ENCODE data around the gene PITPNM3. TPM values are rescaled to one million over a fixed set of nuclear protein-coding genes. Genes with fewer than 3 reads are reported as not detected.

Gene PITPNM3
- total RNA-seq, 2 experiments from 2014 or later, result 0.37 to 0.76 TPM

GRCh38 chr17:6455321-6455705 lies 101.0 kb downstream of the PITPNM3 start:
- no peak overlapping the region for H3K4me3 Mint-ChIP-seq
- DNase-seq, result no peak
- ATAC-seq, result peak; percentile 82

DNA sequence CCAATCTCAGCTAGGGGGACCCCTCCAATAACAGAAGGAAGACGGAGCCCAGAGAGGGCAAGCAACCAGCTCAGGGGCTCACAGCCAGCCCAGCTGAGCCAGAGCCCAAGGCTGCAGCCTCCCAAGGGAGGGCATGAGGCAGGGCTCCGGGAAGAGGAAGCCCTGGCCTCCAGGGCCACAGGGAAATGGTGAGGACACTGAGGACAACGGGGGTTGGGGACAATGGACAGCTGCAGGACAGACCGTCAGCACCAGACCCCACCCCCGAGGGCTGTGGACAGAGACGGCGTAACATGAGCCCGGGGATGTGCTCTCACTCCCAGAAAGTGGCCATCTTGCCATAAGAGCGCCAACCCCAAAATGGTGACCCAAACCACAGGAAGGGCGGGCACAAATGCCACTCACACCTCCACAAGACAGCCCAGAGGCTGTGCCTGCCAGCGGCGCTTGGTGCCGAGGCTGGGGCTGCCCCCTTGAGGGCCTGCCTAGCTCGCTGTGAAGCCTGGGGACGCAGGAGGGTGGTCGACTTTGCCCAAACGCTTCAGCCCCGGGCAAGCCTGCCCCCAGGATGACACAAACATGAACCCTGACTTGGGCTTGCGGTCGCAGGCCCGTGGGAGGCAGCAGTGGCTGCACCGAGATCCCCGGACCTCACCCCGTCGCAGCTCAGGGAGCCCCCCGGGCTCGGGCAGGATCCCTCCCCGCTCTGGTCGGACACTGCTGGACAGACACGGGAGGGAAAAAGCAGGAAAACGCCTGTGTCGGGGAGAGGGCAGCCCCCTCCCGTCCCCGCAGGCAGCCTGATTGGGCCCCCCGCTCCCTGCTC lies 101.6 kb downstream of the PITPNM3 start:
- DNase-seq (no peak), ATAC-seq (no peak)
- no peaks in the 10 kb centered on the region for H3K9me3 Mint-ChIP-seq (ENCODE audit: low read depth)
- CTCF ChIA-PET, result interaction anchor here (1.2 kb wide), 1 partner anchor 105 kb away, joined by 3 read pairs; no protein-coding TSS in a partner anchor
- peaks cover 15% of the 10 kb centered on the region for H3K4me1 Mint-ChIP-seq
- no peaks in the 10 kb centered on the region for H3K36me3 Mint-ChIP-seq
- no peak overlapping the region for H3K27ac Mint-ChIP-seq
- peaks cover 36% of the 10 kb centered on the region for H3K27me3 Mint-ChIP-seq
- H3K4me3 Mint-ChIP-seq, result no peak overlapping the region

More at GRCh38 chr17:6455321-6455705, 101.0 kb downstream of the PITPNM3 start:
- no peak overlapping the region for H3K27ac Mint-ChIP-seq
- no peaks in the 10 kb centered on the region for H3K36me3 Mint-ChIP-seq
- peaks cover 36% of the 10 kb centered on the region for H3K27me3 Mint-ChIP-seq
- CTCF ChIA-PET, result interaction anchor here (0.6 to 1.2 kb wide), 2 partner anchors 104 to 891 kb away, joined by 3 read pairs; no protein-coding TSS in a partner anchor
- H3K4me1 Mint-ChIP-seq, result peaks cover 18% of the 10 kb centered on the region
- no peaks in the 10 kb centered on the region for H3K9me3 Mint-ChIP-seq (ENCODE audit: low read depth)

- peaks cover 36% of the 10 kb centered on the region for H3K27me3 Mint-ChIP-seq
- H3K9me3 Mint-ChIP-seq (ENCODE audit: low read depth), result no peaks in the 10 kb centered on the region
- H3K4me3 Mint-ChIP-seq, result no peak overlapping the region
- peaks cover 15% of the 10 kb centered on the region for H3K4me1 Mint-ChIP-seq
- ATAC-seq (no peak), DNase-seq (no peak)
- H3K36me3 Mint-ChIP-seq, result no peaks in the 10 kb centered on the region
- no peak overlapping the region for H3K27ac Mint-ChIP-seq
- CTCF ChIA-PET, result interaction anchor here (1.0 kb wide), 1 partner anchor 20 kb away, joined by 5 read pairs; no protein-coding TSS in a partner anchor
Measured at GRCh38 chr17:6453279-6454024, 102.9 kb downstream of the PITPNM3 start.

DNA sequence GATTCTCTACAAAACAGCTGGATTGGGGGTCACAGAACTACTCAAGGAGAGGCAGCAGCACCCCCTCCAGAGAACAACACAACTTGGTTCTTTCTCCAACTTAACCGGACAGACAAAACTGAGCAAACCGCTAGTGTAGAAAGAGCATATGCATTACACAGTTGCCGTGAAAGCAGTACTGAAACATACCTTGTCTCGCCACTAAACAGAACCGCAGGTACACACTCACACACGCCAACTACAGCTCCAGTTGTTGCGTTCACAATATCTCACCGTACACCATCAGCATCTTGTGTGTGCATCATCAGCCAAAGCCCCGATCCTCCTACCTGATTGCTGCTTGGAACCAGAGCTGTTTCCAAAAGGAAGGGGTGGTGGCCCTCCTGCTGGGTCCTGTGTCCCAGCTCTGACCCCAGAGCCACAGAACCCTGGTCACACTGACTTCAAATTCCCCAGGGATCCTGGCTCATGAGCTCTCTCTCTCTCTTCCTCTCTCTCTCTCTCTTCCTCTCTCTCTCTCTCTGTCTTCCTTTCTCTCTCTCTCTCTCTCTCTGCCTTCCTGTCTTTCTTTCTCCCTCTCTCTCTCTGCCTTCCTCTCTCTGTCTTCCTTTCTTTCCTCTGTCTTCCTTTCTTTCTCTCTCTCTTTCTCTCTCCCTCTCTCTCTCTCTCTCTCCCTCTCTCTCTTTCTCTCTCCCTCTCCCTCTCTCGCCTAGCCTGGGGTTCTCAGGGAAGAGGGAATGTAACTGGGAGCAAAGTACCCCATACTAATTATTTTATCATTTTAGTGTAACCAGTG lies 103.7 kb downstream of the PITPNM3 start:
- peaks cover 36% of the 10 kb centered on the region for H3K27me3 Mint-ChIP-seq
- no peaks in the 10 kb centered on the region for H3K36me3 Mint-ChIP-seq
- H3K4me1 Mint-ChIP-seq, result peaks cover 15% of the 10 kb centered on the region
- no peak overlapping the region for H3K27ac Mint-ChIP-seq
- no peaks in the 10 kb centered on the region for H3K9me3 Mint-ChIP-seq (ENCODE audit: low read depth)
- DNase-seq (no peak), ATAC-seq (no peak)
- CTCF ChIA-PET, result interaction anchor here (1.0 kb wide), 1 partner anchor 20 kb away, joined by 5 read pairs; no protein-coding TSS in a partner anchor
- no peak overlapping the region for H3K4me3 Mint-ChIP-seq

- Mint-ChIP-seq H3K36me3 (no peaks in the 10 kb centered on the region), H3K4me1 (peaks cover 7% of the 10 kb centered on the region), H3K4me3 (no peak overlapping the region), H3K27ac (no peak overlapping the region), H3K9me3 (ENCODE audit: low read depth) (no peaks in the 10 kb centered on the region), H3K27me3 (peaks cover 26% of the 10 kb centered on the region)
- CTCF ChIA-PET, result no interaction called here
- ATAC-seq (no peak), DNase-seq (no peak)
Measured at GRCh38 chr17:6450926-6451832, 105.2 kb downstream of the PITPNM3 start.

GRCh38 chr17:6449307-6449706 lies 107.0 kb downstream of the PITPNM3 start:
- H3K27ac Mint-ChIP-seq, result no peak overlapping the region
- CTCF ChIA-PET, result interaction anchor here (1.2 to 1.6 kb wide), 2 partner anchors 13 to 22 kb away, joined by 3 to 6 read pairs; partner anchors contain the start of gene AIPL1
- no peak for ATAC-seq

DNA sequence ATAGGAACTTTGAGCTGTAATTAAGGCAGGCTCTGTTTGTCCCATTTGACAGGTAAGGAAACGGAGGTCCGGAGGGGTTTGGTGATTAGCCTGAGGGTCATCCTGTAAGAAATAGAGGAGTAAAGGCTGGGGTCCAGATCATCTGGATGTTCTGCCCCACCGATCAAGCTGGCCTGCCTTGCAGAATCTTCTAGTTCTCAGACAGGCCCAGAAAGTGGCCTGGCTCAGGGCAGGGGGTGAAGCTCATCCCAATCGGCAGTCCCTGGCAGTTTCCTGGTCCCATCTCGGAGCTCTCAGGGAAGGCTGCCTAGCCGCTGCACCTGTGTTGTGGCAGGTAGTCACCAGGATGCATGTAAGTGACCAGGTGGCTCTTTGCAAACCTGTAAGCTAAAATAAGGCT lies 107.9 kb downstream of the PITPNM3 start:
- ATAC-seq (no peak), DNase-seq (no peak)
- Mint-ChIP-seq H3K36me3 (no peaks in the 10 kb centered on the region), H3K4me3 (no peak overlapping the region), H3K9me3 (ENCODE audit: low read depth) (no peaks in the 10 kb centered on the region), H3K27ac (no peak overlapping the region), H3K4me1 (peaks cover 15% of the 10 kb centered on the region), H3K27me3 (peaks cover 22% of the 10 kb centered on the region)
- CTCF ChIA-PET, result interaction anchor here (1.2 to 1.6 kb wide), 2 partner anchors 13 to 23 kb away, joined by 3 to 6 read pairs; partner anchors contain the start of gene AIPL1

More at GRCh38 chr17:6449307-6449706, 107.0 kb downstream of the PITPNM3 start:
- H3K36me3 Mint-ChIP-seq, result no peaks in the 10 kb centered on the region
- no peaks in the 10 kb centered on the region for H3K9me3 Mint-ChIP-seq (ENCODE audit: low read depth)
- peaks cover 11% of the 10 kb centered on the region for H3K4me1 Mint-ChIP-seq
- H3K27me3 Mint-ChIP-seq, result peaks cover 26% of the 10 kb centered on the region
- H3K4me3 Mint-ChIP-seq, result no peak overlapping the region
- no peak for DNase-seq

- Mint-ChIP-seq H3K4me1 (peaks cover 19% of the 10 kb centered on the region), H3K36me3 (no peaks in the 10 kb centered on the region), H3K27me3 (peaks cover 16% of the 10 kb centered on the region), H3K4me3 (no peak overlapping the region), H3K27ac (no peak overlapping the region), H3K9me3 (ENCODE audit: low read depth) (no peaks in the 10 kb centered on the region)
- no peak for ATAC-seq
- CTCF ChIA-PET, result interaction anchor here (2.0 to 3.6 kb wide), 2 partner anchors 11 to 27 kb away, joined by 8 to 15 read pairs; partner anchors contain the start of gene AIPL1
- DNase-seq, result no peak
Measured at GRCh38 chr17:6446516-6447100, 109.7 kb downstream of the PITPNM3 start.

GRCh38 chr17:6444571-6445335 lies 111.6 kb downstream of the PITPNM3 start:
- CTCF ChIA-PET, result interaction anchor here (0.5 to 3.6 kb wide), 5 partner anchors 9 to 857 kb away, joined by 3 to 15 read pairs (median 5); partner anchors contain the start of gene AIPL1
- H3K4me3 Mint-ChIP-seq, result peak overlapping the region; percentile 86
- peak overlapping the region; percentile 79 for H3K27ac Mint-ChIP-seq
- H3K9me3 Mint-ChIP-seq (ENCODE audit: low read depth), result no peaks in the 10 kb centered on the region
- H3K36me3 Mint-ChIP-seq, result no peaks in the 10 kb centered on the region
- peaks cover 13% of the 10 kb centered on the region for H3K4me1 Mint-ChIP-seq
- no peak for ATAC-seq
- peaks cover 22% of the 10 kb centered on the region for H3K27me3 Mint-ChIP-seq
- no peak for DNase-seq

DNA sequence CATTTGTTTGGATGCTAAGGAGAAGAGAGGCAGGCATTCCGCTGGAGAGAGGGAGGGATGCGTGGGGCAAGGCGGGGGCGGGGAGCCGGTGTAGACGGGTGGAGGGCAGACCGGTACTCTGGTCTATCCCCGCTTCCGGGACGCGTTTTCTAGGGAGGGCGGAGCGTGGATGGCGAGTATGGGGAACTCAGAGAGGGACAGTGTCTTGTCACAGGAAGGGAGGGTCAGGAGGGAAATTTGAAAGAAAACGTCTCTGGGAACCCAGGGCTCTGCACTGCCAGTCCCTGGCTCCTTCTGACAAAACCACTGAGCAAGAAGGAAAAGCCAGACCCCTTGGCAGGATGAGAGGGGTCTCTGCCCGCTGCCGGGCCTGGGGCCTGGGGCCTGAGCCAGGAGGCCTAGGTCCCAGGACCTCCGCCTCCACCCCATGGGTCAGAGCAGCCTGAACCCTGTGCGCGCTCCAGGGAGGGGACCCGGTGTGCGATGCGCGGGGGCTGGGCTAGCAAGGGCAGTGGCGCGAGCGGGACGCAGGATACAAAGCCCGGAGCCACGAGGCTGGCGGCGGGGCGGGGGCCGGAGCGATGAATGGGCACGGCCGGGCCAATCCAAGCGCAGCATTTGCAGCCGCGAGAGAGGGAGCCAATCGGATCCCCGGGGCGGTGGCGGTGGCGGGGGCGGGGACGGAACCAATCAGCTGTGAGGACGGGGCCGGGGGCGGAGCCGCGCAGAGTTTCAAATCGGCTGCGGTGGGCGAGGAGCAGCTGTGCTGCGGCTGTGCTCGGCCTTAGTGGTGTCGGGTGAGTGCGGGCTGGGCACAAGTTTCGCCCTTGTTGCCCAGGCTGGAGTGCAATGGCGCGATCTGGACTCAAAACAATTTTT lies 112.4 kb downstream of the PITPNM3 start, which contains the start of gene PIMREG:
Gene PIMREG, plus strand, starts transcription at position 764 of the 879 bp plus-strand sequence. CDS start 656 bp downstream, outside the sequence.
- ATAC-seq (peak; percentile 98), DNase-seq (peak; percentile 96)
- CTCF ChIA-PET, result interaction anchor here (2.2 to 3.6 kb wide), 2 partner anchors 8 to 852 kb away, joined by 5 to 15 read pairs; partner anchors contain the start of gene AIPL1
- H3K27ac Mint-ChIP-seq, result peak within 1 kb of the TSS; percentile 86
- peaks cover 13% of the 10 kb centered on the region for H3K4me1 Mint-ChIP-seq
- H3K4me3 Mint-ChIP-seq, result peak within 1 kb of the TSS; percentile 86
- peaks cover 29% of the 10 kb centered on the region for H3K27me3 Mint-ChIP-seq
- H3K9me3 Mint-ChIP-seq (ENCODE audit: low read depth), result no peaks in the 10 kb centered on the region
- H3K36me3 Mint-ChIP-seq, result no peaks in the 10 kb centered on the region
